Ovary (tissue), 9 donors: ENCODE results near the gene NAALADL1. TPM values are rescaled to one million over a fixed set of nuclear protein-coding genes. Genes with fewer than 3 reads are reported as not detected.

ENCODE experiments used
- DNase-seq, 5 donors: peaks; one replicate each; pipeline ENCODE4 v3.0.0-alpha.2; 2019 to 2020
- H3K27ac ChIP-seq, 2 donors: fragments of 200-600 bp; one replicate each; pipeline versions ENCODE4 v1.5.1 to v1.8.0; 2019 to 2022
- H3K27me3 ChIP-seq: fragments of 200-600 bp; one replicate; pipeline ENCODE4 v1.8.0; 2022
- H3K36me3 ChIP-seq: fragments of 200-600 bp; sonication (generic); one replicate; pipeline ENCODE4 v1.5.1; 2019
- H3K4me1 ChIP-seq: one replicate; pipeline ENCODE4 v1.8.1; 2013; ENCODE audit warnings: mild to moderate bottlenecking, moderate library complexity; ENCODE audit not compliant: insufficient read depth
- H3K4me3 ChIP-seq: fragments of 200-600 bp; sonication (generic); one replicate; pipeline ENCODE4 v1.5.1; 2017
- H3K9me3 ChIP-seq, 2 donors: fragments of 200-600 bp in 1 of 2; sonication (generic) in 1 of 2; one replicate each; pipeline versions ENCODE4 v1.5.1 to v1.8.1; 2013 to 2019; ENCODE audit warnings: mild to moderate bottlenecking in 1 of 2, moderate library complexity in 1 of 2
- EP300 ChIP-seq: sonication (generic); formaldehyde crosslinking; IDR thresholded peaks from one replicate; pipeline ENCODE4 v1.6.1; 2017; ENCODE audit warnings: antibody characterized with exemption
- POLR2A ChIP-seq: fragments of 450-650 bp; IDR thresholded peaks from one replicate; pipeline ENCODE4 v1.6.1; 2017; ENCODE audit warnings: antibody characterized with exemption, mild to moderate bottlenecking, moderate library complexity
- WGBS, 3 donors: extraction: QIAGEN DNeasy Blood & Tissue Kit in 1 of 3; methylation state at CpG; one replicate each; pipeline versions ENCODE4 v1.1.5 to v1.1.7; 2013 to 2017; 5-methylcytosine and 5-hydroxymethylcytosine counted together
- intact Hi-C, 4 donors: fragments of 100-400 bp; cut with DNase I; formaldehyde crosslinking; loops; one replicate each; pipeline versions ENCODE4 v1.11.0 to v1.15.1; 2022 to 2023
- polyA plus RNA-seq, 2 donors: library from polyadenylated mRNA; stranded (reverse); fragments of 200-250 nt in 1 of 2; fragments of 350-450 nt in 1 of 2; fragmentation: Illumina TruSeq in 1 of 2; extraction: RNeasy Lipid Tissue Mini Kit (QIAGEN cat#74804) in 1 of 2; gene quantifications; one replicate each; pipeline ENCODE4 v1.2.3, GENCODE V29; 2013 to 2014
- total RNA-seq, 7 donors: library from RNA; depleted of rRNA in 2 of 7; stranded (reverse); fragments of >200 nt in 2 of 7; fragmentation: NEBNext Ultra II Directional in 3 of 7; extraction: Animal tissue kit (Norgen Biotek cat#: 25700) in 3 of 7; gene quantifications; one replicate each; pipeline versions ENCODE4 v1.1.0 to v1.2.4, GENCODE V29; 2016 to 2023
- TF ChIP-seq, protein P1 (sequence below), 3 donors: fragments of 450-650 bp in 2 of 3; fragments of 200-600 bp in 1 of 3; IDR thresholded peaks; one replicate each; pipeline versions ENCODE4 v1.5.1 to v1.8.0; 2016 to 2022; ENCODE audit warnings: antibody characterized with exemption in 3 of 3, mild to moderate bottlenecking in 1 of 3
- donor health status: DM: no; HTN: no; CAD: no; lungs with moderate emphysema.
- donor health status: DM: no; HTN: no; CAD: no.
- donor health status: Bipolar disorder and iron deficiency.
- donor health status: DM: yes; HTN: yes; CAD: no.
- donor health status: DM: no; HTN: no; CAD: no.
- donor health status: DM: yes; HTN: yes; CAD: no.

NAALADL1 gene
- total and polyA plus RNA-seq, 9 donors: 7.1 to 33.7 (median 17.6) TPM

DNA sequence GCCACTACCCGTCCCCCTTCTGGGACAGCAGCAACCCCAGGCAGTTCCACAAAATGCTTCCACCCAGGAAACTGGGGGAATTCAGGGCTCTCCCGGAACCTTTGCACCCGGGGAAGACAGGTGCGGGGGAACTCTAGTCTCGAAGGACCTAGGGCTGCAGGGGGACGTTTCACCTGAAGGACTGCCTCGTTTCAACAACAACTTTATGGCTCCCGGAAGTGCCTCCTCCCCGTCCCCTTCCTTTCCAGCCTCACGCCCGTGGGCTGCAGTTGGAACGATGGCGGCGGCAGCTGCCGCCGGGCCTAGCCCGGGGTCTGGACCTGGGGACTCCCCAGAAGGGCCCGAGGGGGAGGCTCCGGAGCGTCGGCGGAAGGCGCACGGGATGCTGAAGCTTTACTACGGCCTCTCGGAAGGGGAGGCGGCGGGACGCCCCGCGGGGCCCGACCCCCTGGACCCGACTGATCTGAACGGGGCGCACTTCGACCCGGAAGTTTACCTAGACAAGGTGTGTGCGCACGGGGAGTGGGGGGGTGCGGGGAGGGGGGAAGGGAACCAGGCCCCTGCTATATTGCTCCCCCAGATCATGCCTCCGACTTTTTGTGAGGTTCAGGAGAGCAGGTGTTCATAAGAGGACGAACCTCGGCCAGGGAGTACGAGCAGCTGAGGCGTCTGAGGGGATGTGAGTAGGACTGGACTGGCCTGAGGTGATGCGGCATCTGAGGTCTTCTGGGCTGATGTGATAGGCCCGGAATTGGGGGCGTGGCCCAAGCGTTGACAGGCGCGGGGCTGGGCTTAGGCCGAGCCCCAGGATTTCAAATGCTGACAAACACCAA lies 37.8 kb upstream of the NAALADL1 start, which contains the start of gene VPS51:
Gene VPS51, plus strand, starts transcription at position 241 of the 833 bp plus-strand sequence. Its CDS starts 37 bp downstream, at position 278.
- Histone ChIP-seq H3K4me1 (peaks cover 8% of the 10 kb centered on the region), H3K36me3 (no peaks in the 10 kb centered on the region), H3K4me3 (peak within 1 kb of the TSS; percentile 91), H3K27me3 (no peaks in the 10 kb centered on the region), H3K9me3 (no peaks in the 10 kb centered on the region), H3K27ac (peak within 1 kb of the TSS; percentile 60 to 86)
- peak; percentile 78 for TF ChIP-seq POLR2A
- TF ChIP-seq, protein P1, sequence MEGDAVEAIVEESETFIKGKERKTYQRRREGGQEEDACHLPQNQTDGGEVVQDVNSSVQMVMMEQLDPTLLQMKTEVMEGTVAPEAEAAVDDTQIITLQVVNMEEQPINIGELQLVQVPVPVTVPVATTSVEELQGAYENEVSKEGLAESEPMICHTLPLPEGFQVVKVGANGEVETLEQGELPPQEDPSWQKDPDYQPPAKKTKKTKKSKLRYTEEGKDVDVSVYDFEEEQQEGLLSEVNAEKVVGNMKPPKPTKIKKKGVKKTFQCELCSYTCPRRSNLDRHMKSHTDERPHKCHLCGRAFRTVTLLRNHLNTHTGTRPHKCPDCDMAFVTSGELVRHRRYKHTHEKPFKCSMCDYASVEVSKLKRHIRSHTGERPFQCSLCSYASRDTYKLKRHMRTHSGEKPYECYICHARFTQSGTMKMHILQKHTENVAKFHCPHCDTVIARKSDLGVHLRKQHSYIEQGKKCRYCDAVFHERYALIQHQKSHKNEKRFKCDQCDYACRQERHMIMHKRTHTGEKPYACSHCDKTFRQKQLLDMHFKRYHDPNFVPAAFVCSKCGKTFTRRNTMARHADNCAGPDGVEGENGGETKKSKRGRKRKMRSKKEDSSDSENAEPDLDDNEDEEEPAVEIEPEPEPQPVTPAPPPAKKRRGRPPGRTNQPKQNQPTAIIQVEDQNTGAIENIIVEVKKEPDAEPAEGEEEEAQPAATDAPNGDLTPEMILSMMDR (IDR thresholded peaks at IDR 0.05): peak in 1 of 3 donors; percentile 50
- TF ChIP-seq EP300: no peak
- peak; percentile 84 to 90 (median 88) for DNase-seq
- intact Hi-C loops: loop anchor here in 2 of 4 donors (5.0 kb wide), 3 partner anchors 69 to 84 kb away; partner anchors contain the start of genes ARL2 (in 1 of the 2) and SNX15 (in 1 of the 2)
- 0% methylated on average over 48 to 52 of the region's 52 CpGs for WGBS, 3 donors

DNA sequence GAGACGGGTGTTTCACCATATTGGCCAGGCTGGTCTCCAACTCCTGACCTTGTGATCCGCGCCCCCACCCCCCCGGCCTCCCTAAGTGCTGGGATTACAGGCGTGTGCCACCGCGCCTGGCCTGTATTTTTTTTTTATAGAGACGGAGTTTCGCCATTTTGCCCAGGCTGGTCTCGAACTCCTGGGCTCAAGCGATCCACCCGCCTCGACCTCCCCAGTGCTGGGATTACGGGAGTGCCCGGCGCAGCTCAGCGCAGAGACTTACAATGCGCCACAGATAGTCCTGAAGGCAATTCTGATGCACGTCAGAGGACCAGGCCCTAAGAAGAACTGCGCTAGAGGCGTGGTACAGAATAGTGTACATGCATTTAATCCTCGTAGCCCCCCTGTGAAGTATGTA lies 37.1 kb upstream of the NAALADL1 start:
- Histone ChIP-seq H3K9me3 (no peaks in the 10 kb centered on the region), H3K27me3 (no peaks in the 10 kb centered on the region), H3K36me3 (no peaks in the 10 kb centered on the region), H3K27ac (peak overlapping the region; percentile 60 to 86), H3K4me3 (no peak overlapping the region), H3K4me1 (peaks cover 8% of the 10 kb centered on the region)
- TF ChIP-seq POLR2A (no peak), EP300 (no peak)
- TF ChIP-seq, protein P1 (IDR thresholded peaks at IDR 0.05): no peak
- intact Hi-C loops: loop anchor here in 2 of 4 donors (5.0 kb wide), 3 partner anchors 68 to 83 kb away; partner anchors contain the start of genes ARL2 (in 1 of the 2) and SNX15 (in 1 of the 2)
- WGBS, 3 donors: 68 to 79% (median 70%) methylated on average over 22 of the region's 22 CpGs
- DNase-seq: peak in 2 of 5 donors; percentile 46 to 49

DNA sequence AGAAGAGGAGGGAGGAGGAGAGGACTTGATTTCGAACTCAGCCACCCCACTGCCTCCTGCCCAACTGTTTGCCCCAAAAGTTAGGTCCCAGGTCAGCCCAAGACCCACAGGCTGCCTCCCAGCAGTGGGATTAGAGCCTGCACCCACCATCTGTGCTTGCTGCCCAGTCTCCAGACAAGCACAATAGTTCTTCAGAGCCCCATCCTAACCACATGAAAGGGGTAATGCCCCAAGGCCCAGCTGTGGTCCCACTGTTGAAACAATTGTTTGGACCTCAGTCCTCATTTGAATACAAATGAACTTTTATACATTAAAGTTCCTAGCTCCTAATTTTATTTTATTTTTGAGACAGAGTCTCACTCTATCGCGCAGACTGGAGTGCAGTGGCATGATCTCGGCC lies 32.3 kb upstream of the NAALADL1 start:
- 90 to 93% (median 91%) methylated on average over 4 of the region's 4 CpGs for WGBS, 3 donors
- intact Hi-C loops: no loop called here
- no peak for DNase-seq
- H3K27ac ChIP-seq: no peak overlapping the region
- no peak for TF ChIP-seq EP300
- TF ChIP-seq POLR2A: no peak
- TF ChIP-seq, protein P1 (IDR thresholded peaks at IDR 0.05): no peak
- no peak overlapping the region for H3K4me3 ChIP-seq
- H3K4me1 ChIP-seq: no peaks in the 10 kb centered on the region
- H3K36me3 ChIP-seq: no peaks in the 10 kb centered on the region
- H3K9me3 ChIP-seq: no peaks in the 10 kb centered on the region
- H3K27me3 ChIP-seq: no peaks in the 10 kb centered on the region

DNA sequence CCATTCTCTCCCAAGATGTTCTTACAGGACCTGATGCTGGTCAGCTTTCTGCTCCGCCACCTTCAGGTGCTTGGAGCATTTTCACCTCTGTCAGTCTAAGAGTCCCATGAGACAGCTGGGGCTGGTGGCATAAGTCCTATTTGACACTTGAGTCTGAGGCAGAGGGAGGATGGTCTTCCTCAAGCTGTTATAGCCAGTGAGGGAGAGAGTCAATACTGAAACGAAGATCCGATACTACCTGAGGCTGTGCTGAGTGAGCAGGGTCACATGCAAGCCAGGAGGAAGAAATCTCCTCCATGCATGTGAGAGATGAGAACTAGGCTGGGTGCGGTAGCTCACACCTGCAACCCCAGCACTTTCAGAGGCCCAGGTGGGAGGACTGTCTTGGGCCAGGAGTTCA lies 31.3 kb upstream of the NAALADL1 start:
- TF ChIP-seq EP300: no peak
- TF ChIP-seq, protein P1 (IDR thresholded peaks at IDR 0.05): no peak
- TF ChIP-seq POLR2A: no peak
- Histone ChIP-seq H3K4me1 (peaks cover 3% of the 10 kb centered on the region), H3K4me3 (no peak overlapping the region), H3K9me3 (no peaks in the 10 kb centered on the region), H3K27me3 (no peaks in the 10 kb centered on the region), H3K27ac (no peak overlapping the region), H3K36me3 (no peaks in the 10 kb centered on the region)
- intact Hi-C loops: loop anchor here in 1 of 4 donors (5.0 kb wide), 1 partner anchor 77 kb away; the partner anchor contains the start of gene ARL2
- DNase-seq: no peak
- 81 to 87% (median 87%) methylated on average over 4 of the region's 4 CpGs for WGBS, 3 donors
